ENCODE results near the gene SLC34A3.

- TF ChIP-seq EP300 (IDR thresholded peaks at IDR 0.05; ENCODE audit: borderline replicate concordance) (no peak), REST (IDR thresholded peaks at IDR 0.05; ENCODE audit: low read depth) (no peak)
Measured at GRCh38 chr9:137275588-137276472, 45.1 kb downstream of the SLC34A3 start.
